Stomach (tissue), 4 donors: Measurements from ENCODE around the gene MED23.

Source experiments
- EP300 ChIP-seq: sonication (generic); formaldehyde crosslinking; IDR thresholded peaks from one replicate; pipeline ENCODE4 v1.6.1; 2017; ENCODE audit warnings: antibody characterized with exemption
- POLR2A ChIP-seq, 4 donors: fragments of 450-650 bp; IDR thresholded peaks; one replicate each; pipeline ENCODE4 v1.6.1; 2016; ENCODE audit warnings: antibody characterized with exemption in 4 of 4, control low read depth in 2 of 4, mild to moderate bottlenecking in 1 of 4, moderate library complexity in 1 of 4
- POLR2AphosphoS5 ChIP-seq, 3 donors: sonication (generic); formaldehyde crosslinking; IDR thresholded peaks; one replicate each; pipeline ENCODE4 v1.6.1; 2016; ENCODE audit warnings: antibody characterized with exemption in 3 of 3
- TF ChIP-seq, protein P1 (sequence below), 7 experiments: fragments of 450-650 bp in 4 of 7; fragments of 200-600 bp in 3 of 7; sonication (generic) in 3 of 7; IDR thresholded peaks; one replicate each; pipeline ENCODE4 v1.5.1; 2016 to 2019; ENCODE audit warnings: antibody characterized with exemption in 7 of 7, control low read depth in 2 of 7, mild to moderate bottlenecking in 1 of 7

DNA sequence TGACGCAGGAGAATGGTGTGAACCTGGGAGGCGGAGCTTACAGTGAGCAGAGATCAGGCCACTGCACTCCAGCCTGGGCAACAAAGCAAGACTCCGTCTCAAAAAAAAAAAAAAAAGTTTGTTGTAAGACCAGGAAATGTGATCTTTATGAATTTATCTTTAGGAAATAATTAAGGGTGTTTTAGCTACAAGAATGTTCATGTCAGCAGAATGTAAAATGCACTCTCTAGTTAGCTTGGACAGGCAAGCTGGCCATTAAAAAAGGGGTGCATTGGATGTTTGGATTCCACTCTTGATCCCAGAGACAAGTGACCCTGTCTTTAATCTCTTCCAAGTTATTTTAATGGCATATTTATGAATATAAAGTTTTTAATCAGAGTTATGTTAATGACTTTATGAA lies 28.6 kb upstream of the MED23 start:
- TF ChIP-seq, protein P1, sequence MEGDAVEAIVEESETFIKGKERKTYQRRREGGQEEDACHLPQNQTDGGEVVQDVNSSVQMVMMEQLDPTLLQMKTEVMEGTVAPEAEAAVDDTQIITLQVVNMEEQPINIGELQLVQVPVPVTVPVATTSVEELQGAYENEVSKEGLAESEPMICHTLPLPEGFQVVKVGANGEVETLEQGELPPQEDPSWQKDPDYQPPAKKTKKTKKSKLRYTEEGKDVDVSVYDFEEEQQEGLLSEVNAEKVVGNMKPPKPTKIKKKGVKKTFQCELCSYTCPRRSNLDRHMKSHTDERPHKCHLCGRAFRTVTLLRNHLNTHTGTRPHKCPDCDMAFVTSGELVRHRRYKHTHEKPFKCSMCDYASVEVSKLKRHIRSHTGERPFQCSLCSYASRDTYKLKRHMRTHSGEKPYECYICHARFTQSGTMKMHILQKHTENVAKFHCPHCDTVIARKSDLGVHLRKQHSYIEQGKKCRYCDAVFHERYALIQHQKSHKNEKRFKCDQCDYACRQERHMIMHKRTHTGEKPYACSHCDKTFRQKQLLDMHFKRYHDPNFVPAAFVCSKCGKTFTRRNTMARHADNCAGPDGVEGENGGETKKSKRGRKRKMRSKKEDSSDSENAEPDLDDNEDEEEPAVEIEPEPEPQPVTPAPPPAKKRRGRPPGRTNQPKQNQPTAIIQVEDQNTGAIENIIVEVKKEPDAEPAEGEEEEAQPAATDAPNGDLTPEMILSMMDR (IDR thresholded peaks at IDR 0.05) = no peak
- TF ChIP-seq EP300 = no peak
- TF ChIP-seq POLR2AphosphoS5 (IDR thresholded peaks at IDR 0.05) = no peak
- TF ChIP-seq POLR2A (IDR thresholded peaks at IDR 0.05) = no peak
